ENCODE data around the gene CACNA2D3. TPM values are rescaled to one million over a fixed set of nuclear protein-coding genes. Genes with fewer than 3 reads are reported as not detected.

CACNA2D3 gene
- polyA plus RNA-seq, 1 donor from 2014 or later, result 26.2 TPM

DNA sequence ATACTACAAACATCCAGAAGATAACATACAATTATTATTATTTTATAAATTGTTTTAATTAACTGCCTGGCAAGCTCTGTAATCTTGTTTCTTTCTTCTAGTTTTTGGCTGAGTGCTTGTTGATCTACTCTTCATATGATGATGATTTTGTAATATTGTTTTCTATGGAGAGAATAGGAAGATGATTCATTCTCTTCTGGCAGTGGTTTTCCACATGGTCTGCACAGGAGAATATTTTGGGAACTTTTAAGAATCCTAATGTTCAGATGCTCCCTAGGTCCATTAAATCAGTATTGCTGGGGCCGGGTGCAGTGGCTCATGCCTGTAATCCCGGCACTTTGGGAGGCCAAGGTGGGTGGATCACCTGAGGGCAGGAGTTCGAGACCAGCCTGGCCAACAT lies 37.6 kb downstream of the CACNA2D3 start:
- no peaks in the 10 kb centered on the region for H3K36me3 ChIP-seq (ENCODE audit: insufficient read depth, low read length)
- no peaks in the 10 kb centered on the region for H4K20me1 ChIP-seq (ENCODE audit: insufficient read depth)
- no peak overlapping the region for H3K9ac ChIP-seq (ENCODE audit: low read length)
- H3K27me3 ChIP-seq (ENCODE audit: insufficient read depth, low read depth, low read length), result no peaks in the 10 kb centered on the region
- TF ChIP-seq, protein P1, sequence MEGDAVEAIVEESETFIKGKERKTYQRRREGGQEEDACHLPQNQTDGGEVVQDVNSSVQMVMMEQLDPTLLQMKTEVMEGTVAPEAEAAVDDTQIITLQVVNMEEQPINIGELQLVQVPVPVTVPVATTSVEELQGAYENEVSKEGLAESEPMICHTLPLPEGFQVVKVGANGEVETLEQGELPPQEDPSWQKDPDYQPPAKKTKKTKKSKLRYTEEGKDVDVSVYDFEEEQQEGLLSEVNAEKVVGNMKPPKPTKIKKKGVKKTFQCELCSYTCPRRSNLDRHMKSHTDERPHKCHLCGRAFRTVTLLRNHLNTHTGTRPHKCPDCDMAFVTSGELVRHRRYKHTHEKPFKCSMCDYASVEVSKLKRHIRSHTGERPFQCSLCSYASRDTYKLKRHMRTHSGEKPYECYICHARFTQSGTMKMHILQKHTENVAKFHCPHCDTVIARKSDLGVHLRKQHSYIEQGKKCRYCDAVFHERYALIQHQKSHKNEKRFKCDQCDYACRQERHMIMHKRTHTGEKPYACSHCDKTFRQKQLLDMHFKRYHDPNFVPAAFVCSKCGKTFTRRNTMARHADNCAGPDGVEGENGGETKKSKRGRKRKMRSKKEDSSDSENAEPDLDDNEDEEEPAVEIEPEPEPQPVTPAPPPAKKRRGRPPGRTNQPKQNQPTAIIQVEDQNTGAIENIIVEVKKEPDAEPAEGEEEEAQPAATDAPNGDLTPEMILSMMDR (IDR thresholded peaks at IDR 0.05; ENCODE audit: poor library complexity, severe bottlenecking), result no peak
- TF ChIP-seq EZH2 (IDR thresholded peaks at IDR 0.05; ENCODE audit: borderline replicate concordance, insufficient read depth, low read length, poor library complexity, severe bottlenecking) (no peak), TAF1 (IDR thresholded peaks at IDR 0.05; ENCODE audit: low read depth) (no peak)
- H3K9me2 ChIP-seq (ENCODE audit: insufficient read depth, low read length), result no peaks in the 10 kb centered on the region
- no peak overlapping the region for H3K4me2 ChIP-seq (ENCODE audit: low read length)
- no peaks in the 10 kb centered on the region for H3F3A ChIP-seq (ENCODE audit: insufficient read depth, low read length, poor library complexity, severe bottlenecking)
- H3K9me3 ChIP-seq (ENCODE audit: low read length), result no peaks in the 10 kb centered on the region
- no peak overlapping the region for H3K27ac ChIP-seq (ENCODE audit: low read length)
- H3K79me2 ChIP-seq (replicated peaks; ENCODE audit: insufficient read depth, low read length), result no peaks in the 10 kb centered on the region
- H3K4me3 ChIP-seq (ENCODE audit: low read length), result no peak overlapping the region
- H2AFZ ChIP-seq (ENCODE audit: low read depth, low read length), result no peak overlapping the region

DNA sequence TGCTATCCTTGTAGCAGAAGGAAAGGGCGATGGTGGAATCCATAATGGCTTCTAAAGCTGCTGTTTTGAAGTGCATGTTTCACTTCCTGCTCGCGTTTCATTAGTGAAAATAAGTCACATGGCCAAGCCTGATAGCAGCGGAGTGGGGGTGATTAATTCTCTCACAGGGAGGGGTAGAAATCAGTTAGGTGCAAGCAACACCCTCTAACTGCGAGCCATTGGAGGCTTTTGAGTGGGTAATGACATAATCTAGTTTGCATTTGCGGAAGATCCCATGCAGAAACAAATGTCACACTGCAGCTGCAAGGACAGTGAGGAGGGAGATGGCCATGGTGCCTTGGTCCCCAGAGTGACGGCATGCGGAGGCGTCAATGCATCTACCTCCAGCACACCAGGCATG lies 41.1 kb downstream of the CACNA2D3 start:
- Histone ChIP-seq H3K4me3 (ENCODE audit: low read length) (no peak overlapping the region), H3K9me3 (ENCODE audit: low read length) (no peaks in the 10 kb centered on the region)

More for the DNA sequence above, 41.1 kb downstream of the CACNA2D3 start:
- no peaks in the 10 kb centered on the region for H3K36me3 ChIP-seq (ENCODE audit: insufficient read depth, low read length)
- no peaks in the 10 kb centered on the region for H3K27me3 ChIP-seq (ENCODE audit: insufficient read depth, low read depth, low read length)
- H2AFZ ChIP-seq (ENCODE audit: low read depth, low read length), result no peak overlapping the region
- no peaks in the 10 kb centered on the region for H3F3A ChIP-seq (ENCODE audit: insufficient read depth, low read length, poor library complexity, severe bottlenecking)
- H4K20me1 ChIP-seq (ENCODE audit: insufficient read depth), result no peaks in the 10 kb centered on the region
- no peak overlapping the region for H3K27ac ChIP-seq (ENCODE audit: low read length)
- H3K9ac ChIP-seq (ENCODE audit: low read length), result no peak overlapping the region
- H3K9me2 ChIP-seq (ENCODE audit: insufficient read depth, low read length), result no peaks in the 10 kb centered on the region
- H3K79me2 ChIP-seq (replicated peaks; ENCODE audit: insufficient read depth, low read length), result no peaks in the 10 kb centered on the region
- H3K4me2 ChIP-seq (ENCODE audit: low read length), result no peak overlapping the region
- TF ChIP-seq EP300 (conservative IDR thresholded peaks at IDR 0.05; ENCODE audit: poor library complexity, severe bottlenecking) (no peak), POLR2AphosphoS5 (IDR thresholded peaks at IDR 0.05) (no peak), SMC3 (conservative IDR thresholded peaks at IDR 0.05; ENCODE audit: poor library complexity) (no peak), RAD21 (conservative IDR thresholded peaks at IDR 0.05) (no peak), EZH2 (IDR thresholded peaks at IDR 0.05; ENCODE audit: borderline replicate concordance, insufficient read depth, low read length, poor library complexity, severe bottlenecking) (no peak), MXI1 (conservative IDR thresholded peaks at IDR 0.05; ENCODE audit: poor library complexity, severe bottlenecking) (no peak), TAF1 (IDR thresholded peaks at IDR 0.05; ENCODE audit: low read depth) (no peak)
- TF ChIP-seq, protein P1 (IDR thresholded peaks at IDR 0.05; ENCODE audit: poor library complexity, severe bottlenecking), result no peak
- TF ChIP-seq, protein P2, sequence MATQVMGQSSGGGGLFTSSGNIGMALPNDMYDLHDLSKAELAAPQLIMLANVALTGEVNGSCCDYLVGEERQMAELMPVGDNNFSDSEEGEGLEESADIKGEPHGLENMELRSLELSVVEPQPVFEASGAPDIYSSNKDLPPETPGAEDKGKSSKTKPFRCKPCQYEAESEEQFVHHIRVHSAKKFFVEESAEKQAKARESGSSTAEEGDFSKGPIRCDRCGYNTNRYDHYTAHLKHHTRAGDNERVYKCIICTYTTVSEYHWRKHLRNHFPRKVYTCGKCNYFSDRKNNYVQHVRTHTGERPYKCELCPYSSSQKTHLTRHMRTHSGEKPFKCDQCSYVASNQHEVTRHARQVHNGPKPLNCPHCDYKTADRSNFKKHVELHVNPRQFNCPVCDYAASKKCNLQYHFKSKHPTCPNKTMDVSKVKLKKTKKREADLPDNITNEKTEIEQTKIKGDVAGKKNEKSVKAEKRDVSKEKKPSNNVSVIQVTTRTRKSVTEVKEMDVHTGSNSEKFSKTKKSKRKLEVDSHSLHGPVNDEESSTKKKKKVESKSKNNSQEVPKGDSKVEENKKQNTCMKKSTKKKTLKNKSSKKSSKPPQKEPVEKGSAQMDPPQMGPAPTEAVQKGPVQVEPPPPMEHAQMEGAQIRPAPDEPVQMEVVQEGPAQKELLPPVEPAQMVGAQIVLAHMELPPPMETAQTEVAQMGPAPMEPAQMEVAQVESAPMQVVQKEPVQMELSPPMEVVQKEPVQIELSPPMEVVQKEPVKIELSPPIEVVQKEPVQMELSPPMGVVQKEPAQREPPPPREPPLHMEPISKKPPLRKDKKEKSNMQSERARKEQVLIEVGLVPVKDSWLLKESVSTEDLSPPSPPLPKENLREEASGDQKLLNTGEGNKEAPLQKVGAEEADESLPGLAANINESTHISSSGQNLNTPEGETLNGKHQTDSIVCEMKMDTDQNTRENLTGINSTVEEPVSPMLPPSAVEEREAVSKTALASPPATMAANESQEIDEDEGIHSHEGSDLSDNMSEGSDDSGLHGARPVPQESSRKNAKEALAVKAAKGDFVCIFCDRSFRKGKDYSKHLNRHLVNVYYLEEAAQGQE (IDR thresholded peaks at IDR 0.05; ENCODE audit: borderline replicate concordance), result no peak

All from neural cell (in vitro differentiated cells).